ENCODE data around the gene PPFIA1.

- TF ChIP-seq CEBPB (IDR thresholded peaks at IDR 0.05) (no peak), REST (IDR thresholded peaks at IDR 0.05; ENCODE audit: low read depth) (no peak), MAX (IDR thresholded peaks at IDR 0.05) (no peak), EGR1 (IDR thresholded peaks at IDR 0.05) (no peak), CREB1 (IDR thresholded peaks at IDR 0.05; ENCODE audit: low read depth) (no peak), YY1 (IDR thresholded peaks at IDR 0.05; ENCODE audit: low read depth) (no peak), EP300 (IDR thresholded peaks at IDR 0.05; ENCODE audit: borderline replicate concordance) (no peak), RAD21 (IDR thresholded peaks at IDR 0.05; ENCODE audit: low read depth) (no peak)
Observed at GRCh38 chr11:70315716-70316115, 45.2 kb downstream of the PPFIA1 start.
